CD4-positive, alpha-beta T cell treated with Interferon gamma for 1 hour (primary cell): ENCODE data around the gene PTGER3.
"Not testable (repeated sequence)": the region's sequence is repeated elsewhere in the genome, so short reads cannot be mapped to it uniquely, and the experiment has no call there.

ENCODE experiments used
- DNase-seq: peaks from one replicate; pipeline ENCODE4 v3.0.0-alpha.2; 2020

Gene PTGER3

DNA sequence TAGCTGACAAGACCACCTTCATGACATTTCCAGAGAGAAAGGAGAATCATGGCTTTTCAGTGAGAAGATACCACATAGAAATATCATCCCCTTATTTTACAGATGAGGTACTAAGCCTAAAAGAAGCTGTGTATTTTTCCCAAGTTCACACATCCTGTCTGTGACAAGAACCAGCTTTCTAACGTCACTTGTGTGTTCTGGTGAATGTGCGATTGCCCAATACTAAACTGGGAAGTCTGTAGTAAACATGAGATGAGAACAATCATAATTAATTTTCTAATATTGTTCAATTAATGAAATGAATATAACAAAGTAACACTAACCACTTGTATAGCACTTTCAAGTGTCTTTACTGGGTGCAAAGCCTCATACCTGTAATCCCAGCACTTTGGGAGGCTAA is 46.0 kb downstream of the PTGER3 start:
- DNase-seq, result no peak

DNA sequence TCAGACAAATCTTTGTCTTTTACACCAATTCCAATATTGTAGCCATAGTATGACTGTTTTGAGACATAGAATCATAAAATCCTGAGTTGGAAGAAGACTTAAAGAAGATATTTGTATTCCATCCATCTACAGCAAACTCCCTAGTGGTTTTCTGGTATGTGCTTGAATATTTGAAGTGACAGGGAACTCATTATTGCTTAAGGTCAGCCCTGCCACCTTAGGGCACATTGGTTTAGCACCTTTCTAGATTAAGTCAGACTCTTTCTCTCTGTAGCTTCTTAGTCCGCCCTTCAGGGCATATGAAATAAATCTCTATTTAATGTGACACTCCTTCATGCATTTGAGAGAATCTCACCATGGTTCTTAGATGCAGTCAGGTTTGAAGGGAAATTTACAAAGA is 49.8 kb downstream of the PTGER3 start:
- DNase-seq, result no peak

DNA sequence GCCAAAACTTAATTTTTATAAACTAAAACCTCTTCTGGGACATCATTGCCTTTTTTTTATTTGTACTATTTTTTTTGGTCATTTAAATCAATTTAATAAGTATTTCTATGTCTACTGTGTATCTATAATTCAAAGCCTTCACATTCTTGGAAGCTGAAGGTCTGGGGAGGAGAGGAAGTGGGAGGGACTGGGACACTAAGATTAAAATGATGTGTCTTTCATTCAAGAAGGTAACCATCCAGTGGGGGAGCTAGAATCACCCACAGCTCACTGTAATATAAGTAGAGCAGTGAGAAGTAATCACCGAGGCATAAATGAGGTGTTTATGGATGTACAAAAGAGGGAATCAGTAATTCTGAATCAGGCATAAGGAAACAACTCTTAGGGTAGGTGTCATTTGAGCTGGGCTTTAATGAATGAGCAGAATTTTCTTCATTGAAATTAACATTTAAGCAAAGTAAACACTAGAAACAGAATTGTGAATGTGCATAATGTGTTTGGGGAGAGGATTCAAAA is 52.8 kb downstream of the PTGER3 start:
- DNase-seq, result no peak

DNA sequence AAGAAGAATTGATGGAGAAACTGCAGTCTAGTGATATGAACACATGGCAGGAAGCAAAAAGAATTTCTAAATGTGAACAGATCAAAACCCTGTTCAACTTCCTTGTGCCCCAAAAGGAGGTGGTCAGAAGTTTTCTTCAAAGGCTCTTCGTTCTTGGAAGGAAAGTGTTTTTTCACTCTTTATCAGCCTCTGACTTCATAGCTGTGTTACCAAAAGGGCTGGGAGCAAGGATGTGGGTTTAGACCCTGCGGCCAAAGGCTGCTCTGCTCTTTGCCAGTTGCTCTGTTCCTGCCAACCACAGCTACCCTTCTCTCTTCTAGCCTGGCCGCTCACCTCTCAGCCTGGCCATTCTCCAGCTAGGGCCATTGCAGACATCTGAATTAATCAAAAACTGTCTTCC is 53.8 kb downstream of the PTGER3 start:
- no peak for DNase-seq

DNA sequence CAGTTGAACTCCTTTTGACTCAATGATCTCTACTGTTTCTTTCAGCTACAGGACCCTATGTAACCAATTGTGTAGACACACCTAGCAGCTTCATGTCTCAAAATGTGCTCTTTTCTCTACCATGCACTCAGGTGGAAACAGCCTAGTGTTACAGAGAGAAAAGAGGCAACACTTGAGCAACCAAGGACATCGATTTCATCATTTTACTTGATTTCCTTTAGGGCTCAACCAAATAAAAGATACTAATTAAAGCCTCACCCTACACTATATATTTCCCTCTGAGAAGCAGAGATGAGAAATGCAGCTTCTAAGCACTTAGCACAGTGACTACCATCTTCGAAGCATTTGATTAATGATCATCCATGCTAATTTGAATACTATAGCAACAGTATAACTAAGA is 55.1 kb downstream of the PTGER3 start:
- no peak for DNase-seq

GRCh38 chr1:70990469-70991253 is 57.0 kb downstream of the PTGER3 start:
- DNase-seq, result no peak

DNA sequence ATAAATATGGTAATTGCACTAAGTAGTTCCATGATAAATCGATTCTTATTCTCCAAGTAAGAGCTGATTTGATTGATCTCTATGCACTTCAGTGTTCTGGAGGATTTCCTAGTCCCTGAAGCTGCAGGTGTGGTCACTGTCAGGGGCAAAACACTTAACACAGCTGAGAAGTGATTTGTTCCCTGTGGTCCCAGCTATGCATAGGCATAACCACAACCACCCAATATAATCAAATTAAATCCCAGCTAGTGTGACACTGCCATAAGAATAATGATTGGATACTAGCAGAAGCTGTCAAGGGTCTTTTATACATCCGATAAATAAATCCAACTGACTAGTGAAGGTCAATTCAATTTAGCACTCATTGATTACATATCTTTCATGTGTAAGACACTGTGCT is 60.1 kb downstream of the PTGER3 start:
- no peak for DNase-seq

GRCh38 chr1:70985776-70986225 is 61.8 kb downstream of the PTGER3 start:
- not testable (repeated sequence) for DNase-seq

GRCh38 chr1:70985278-70985677 is 62.3 kb downstream of the PTGER3 start:
- not testable (repeated sequence) for DNase-seq

DNA sequence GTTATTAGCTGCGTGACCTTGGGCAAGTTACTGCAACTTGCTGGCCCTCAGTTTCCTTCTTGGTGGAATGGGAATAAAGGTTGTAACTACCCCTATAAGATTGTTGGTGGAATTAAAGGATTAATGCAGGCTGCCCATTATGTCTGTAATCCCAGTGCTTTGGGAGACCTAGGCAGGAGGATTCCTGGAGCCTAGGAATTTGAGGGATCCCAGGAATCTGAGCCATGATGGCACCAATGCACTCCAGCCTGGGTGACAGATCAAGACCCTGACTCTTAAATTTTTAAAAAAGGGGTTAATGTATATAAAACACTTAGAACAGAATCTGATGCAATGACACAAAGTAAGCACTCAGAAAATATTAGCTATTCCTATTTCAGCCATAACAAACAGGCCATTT is 67.3 kb downstream of the PTGER3 start:
- no peak for DNase-seq

DNA sequence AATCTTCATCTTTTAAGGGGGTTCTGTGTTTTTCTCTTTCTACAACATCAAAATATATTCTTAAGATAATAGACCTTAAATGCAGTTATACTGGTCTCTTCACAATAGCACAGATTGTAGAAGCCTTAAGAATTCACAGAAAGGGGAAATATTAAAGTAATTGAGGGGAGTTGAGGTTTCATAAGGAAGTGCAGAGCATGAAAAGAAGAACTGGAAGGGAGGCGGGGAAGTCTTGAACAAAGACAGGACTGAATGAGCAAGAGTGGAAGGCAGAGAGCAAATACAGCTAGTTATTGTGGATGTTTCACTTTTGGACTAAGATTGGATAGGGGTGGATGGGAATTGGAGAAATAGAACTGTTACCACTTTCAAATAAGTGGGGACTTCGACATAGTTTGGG is 67.7 kb downstream of the PTGER3 start:
- no peak for DNase-seq

GRCh38 chr1:70979313-70979712 is 68.3 kb downstream of the PTGER3 start:
- no peak for DNase-seq

DNA sequence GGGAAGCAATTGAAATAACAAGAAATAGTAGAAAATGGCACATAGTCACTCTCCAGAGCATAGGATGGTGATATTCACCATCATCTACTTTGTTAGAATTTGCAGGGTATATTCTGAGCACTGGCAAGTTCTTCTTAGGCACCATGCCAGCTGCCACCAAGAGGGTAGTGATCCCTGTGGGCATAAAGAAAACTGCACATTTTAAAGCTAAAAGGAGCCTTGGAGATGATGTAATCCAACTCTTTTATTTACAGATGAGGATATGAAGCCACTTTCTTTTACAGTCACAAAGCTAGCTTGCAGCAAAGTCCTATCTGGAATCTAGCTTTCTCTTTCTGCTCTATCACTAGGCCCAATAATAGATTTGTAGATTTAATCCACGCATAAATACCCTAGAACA is 69.0 kb downstream of the PTGER3 start:
- DNase-seq, result no peak

DNA sequence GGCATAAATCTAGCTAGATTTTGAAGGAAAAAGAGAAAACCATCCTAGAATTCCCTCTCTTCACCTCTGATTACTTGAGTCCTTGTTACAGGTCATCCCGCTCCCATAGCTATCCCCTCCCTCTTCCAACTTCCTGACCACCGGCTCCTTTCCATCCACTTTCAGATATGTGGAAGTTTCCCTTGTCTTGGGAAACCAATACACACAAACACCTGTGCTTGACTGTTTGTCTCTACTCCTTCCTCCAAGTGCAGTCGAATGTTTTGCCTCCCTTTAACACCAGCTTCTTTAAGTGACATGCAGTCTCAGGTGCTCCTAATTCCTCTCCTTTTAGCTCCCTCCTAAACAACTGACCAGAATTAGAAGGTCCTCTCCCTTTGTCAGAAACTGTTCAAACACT is 70.0 kb downstream of the PTGER3 start:
- no peak for DNase-seq

- no peak for DNase-seq
Measured at GRCh38 chr1:70977041-70977440, 70.6 kb downstream of the PTGER3 start.

DNA sequence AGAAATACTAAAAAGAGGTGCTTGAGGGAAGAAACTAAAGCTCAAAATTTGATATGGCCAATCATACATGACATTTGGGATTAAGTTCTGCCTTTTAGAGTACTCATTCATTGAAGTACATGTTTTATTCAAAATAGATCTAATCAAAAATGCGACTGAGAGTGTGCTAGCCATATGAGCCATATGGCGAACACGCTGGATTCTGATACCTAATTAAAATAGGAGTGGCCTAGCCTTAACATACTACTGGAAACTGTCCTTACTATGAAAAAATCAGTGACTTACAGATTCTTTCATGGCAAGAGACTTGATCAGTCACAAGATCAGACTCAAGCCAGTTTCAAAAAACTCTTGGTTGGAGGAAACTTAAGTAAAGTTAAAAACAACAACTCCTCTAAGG is 73.9 kb downstream of the PTGER3 start:
- no peak for DNase-seq

DNA sequence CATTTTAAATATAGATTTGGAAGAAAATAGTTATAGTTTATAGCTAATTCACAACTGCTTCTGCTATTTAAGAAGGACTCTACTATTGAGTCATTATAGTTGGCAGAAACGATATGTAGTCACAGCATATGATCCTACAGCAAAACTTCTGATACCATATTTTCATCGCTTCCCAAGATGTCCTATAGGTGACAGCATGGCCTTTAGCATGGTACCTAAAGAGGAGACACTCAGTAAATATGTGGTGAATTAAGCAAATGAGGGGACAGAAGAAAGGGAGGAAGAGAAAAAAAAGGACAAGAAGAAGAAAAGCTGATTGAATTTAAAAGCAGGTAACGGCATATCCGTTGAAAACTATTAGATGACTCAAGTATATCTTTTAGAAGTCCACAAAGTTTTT is 77.2 kb downstream of the PTGER3 start:
- DNase-seq, result no peak

GRCh38 chr1:70966018-70966638 is 81.5 kb downstream of the PTGER3 start:
- DNase-seq, result no peak

- no peak for DNase-seq
Measured at GRCh38 chr1:70963374-70963773, 84.2 kb downstream of the PTGER3 start.

DNA sequence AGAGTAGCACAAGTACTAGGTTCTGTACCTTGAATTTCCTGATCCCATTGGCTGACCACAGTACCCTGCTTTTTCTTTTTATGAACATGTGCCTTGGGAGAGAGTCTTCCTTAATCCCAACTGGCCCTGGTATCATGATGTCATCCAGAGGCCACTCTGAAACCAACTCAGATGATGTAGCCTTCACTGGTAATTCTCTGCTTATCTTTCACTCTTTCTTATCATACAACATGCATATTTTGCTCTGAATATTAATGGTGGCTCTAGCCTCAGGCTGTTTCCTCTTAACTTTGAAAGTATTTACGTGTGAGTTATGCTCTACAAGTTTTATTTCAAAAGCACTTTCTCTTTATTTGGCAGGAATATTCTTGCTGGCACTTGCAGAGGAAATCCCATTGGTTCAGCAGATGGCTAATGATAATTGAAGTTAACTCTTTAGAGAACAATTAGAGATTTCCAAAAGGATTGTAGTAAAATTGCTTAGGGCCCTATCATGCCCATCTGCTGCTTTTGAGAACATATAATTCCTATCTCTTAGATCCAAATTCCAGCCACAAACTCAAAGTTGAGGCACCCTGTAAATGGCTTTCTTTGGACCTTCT is 86.1 kb downstream of the PTGER3 start:
- no peak for DNase-seq

DNA sequence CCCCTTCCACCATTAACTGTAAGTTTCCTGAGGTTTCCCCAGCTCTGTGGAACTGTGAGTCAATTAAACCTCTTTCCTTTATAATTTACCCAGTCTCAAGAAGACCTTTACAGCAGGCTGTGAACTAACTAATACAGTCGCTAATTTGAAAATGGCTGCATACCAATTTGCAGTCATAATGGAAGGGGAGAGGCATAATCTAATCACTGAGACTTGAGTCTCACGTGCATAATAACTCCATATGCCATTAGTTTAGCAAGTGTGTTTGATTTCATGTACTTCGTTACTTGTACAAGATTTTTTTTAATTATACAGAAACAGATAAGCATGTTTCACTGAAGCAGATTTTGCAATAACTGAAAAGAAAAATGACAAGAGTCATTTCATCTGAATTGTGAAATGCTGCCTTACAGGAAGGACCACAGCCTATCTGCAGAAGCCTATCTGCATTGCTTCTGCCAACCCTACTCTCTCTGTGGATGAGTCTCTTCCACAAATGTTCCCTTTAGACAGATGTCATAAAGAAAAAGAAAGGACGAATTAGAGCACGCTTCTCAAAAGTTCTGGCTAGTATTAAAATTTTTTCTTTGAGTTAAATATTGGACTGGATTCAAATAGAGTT is 99.1 kb downstream of the PTGER3 start:
- DNase-seq, result no peak

DNA sequence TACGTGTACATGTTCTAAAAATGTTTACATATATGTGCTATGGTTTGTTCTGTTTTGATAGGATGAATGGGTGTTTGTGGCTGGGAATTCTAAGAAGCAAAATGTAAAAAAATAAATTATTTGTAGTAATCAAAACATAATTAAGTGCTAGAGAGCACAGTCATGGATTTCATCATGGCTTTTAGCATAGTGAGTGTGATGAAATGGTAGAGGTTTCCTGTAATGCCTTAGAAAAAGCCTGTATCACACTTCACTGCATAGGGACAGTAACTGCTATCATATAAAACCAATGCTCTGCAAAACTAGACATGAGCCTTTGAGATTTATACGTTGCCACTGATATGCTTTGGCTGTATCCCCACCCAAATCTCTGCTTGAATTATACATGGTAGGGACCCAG is 99.8 kb downstream of the PTGER3 start:
- DNase-seq, result no peak

DNA sequence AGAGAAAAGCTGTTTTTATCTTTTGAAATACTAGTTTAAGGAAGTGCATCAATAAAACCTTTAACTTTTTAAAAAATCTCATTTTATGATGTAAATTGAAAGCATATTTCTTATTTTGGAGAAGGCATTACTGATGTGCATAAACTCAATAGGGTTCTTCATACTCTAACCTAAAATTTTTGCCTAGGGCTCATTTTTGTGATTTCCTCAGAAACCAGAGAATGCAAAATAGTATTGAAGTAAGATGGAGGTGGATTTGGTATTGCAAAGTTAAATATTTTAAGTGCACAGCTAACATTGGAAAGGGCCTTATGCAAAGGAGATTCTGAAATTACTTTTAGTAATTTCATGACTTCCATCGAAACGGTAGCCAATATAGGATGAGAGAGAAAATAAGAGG is 101.9 kb downstream of the PTGER3 start:
- DNase-seq, result no peak

DNA sequence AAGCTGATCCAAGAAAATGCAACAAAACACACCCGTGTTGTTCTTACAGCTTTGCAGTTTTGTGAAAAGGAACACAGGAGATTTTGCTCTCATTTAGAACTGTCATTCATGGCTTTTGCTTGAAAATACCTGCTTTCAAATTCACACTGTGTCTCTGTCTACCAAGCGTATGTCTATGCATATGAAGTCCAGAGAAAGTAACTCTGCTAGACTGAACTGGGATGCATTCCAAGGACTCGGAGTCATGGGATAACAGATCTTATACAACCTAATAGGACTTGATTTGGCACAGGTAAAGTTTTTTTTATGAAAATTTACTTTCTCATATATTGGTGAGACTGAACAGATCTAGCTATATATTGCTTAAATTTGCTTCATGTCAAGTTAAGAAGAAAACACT is 102.4 kb downstream of the PTGER3 start:
- no peak for DNase-seq
